GM12878 (cell line): ENCODE data around the gene LARGE1. TPM values are rescaled to one million over a fixed set of nuclear protein-coding genes. Genes with fewer than 3 reads are reported as not detected.

Experiments
- ATAC-seq: fragments of 200-7000 bp; cut with Tn5 transposase; 3 replicates; pipeline ENCODE4 v1.9.1; 2020; ENCODE audit warnings: mild to moderate bottlenecking, moderate library complexity
- BruUV-seq: library from RNA; stranded (reverse); fragments of 400-500 nt; replicated peaks from 2 replicates; lab custom pipeline; 2021; lab: Mats Ljungman, UMichigan
- CTCF ChIA-PET: fragments of 300-600 bp; sonication (Branson Sonifier 250); formaldehyde crosslinking; extraction: SDS; loops from one replicate; lab custom pipeline; 2021; ENCODE audit warnings: inconsistent platforms; lab: Yijun Ruan, JAX
- POLR2A ChIA-PET: fragments of 350-600 bp; formaldehyde crosslinking; extraction: SDS; loops from one replicate; lab custom pipeline; 2021; ENCODE audit warnings: inconsistent platforms; lab: Charles Lee
- RAD21 ChIA-PET: fragments of 300-600 bp; sonication (Branson Sonifier 250); formaldehyde crosslinking; loops from one replicate; lab custom pipeline; 2023; ENCODE audit warnings: antibody characterized with exemption; ENCODE audit not compliant: unreplicated experiment; lab: Charles Lee
- SMC1A ChIA-PET: fragments of 300-600 bp; sonication (Branson Sonifier 250); formaldehyde crosslinking; loops from one replicate; lab custom pipeline; 2023; ENCODE audit not compliant: unreplicated experiment, uncharacterized antibody; lab: Charles Lee
- DNase-seq: peaks from one replicate; pipeline ENCODE4 v3.0.0-alpha.2; 2011; ENCODE audit warnings: low read depth, low spot score
- FAIRE-seq: peaks from 3 replicates; lab custom pipeline; 2011; peaks lifted over from hg19 to GRCh38; lab: Jason Lieb, UNC
- H2AFZ ChIP-seq: 2 replicates; pipeline ENCODE4 v1.6.0; 2011; ENCODE audit warnings: low read depth, low read length, control low read depth; ENCODE audit not compliant: control insufficient read depth
- H3K27ac ChIP-seq: 2 replicates; pipeline ENCODE4 v1.5.1; 2011; ENCODE audit warnings: control low read depth; ENCODE audit not compliant: control insufficient read depth, insufficient read depth
- H3K27me3 ChIP-seq, 2 experiments: replicated peaks in 1 of 2; 2 replicates each; pipeline versions ENCODE4 v1.6.0 to v1.6.1; 2011; ENCODE audit warnings: low read length in 1 of 2; ENCODE audit not compliant: control insufficient read depth in 2 of 2, insufficient read depth in 2 of 2
- H3K36me3 ChIP-seq, 2 experiments: 2 replicates each; pipeline ENCODE4 v1.5.1; 2011; ENCODE audit warnings: low read length in 1 of 2; ENCODE audit not compliant: control insufficient read depth in 2 of 2, insufficient read depth in 2 of 2
- H3K4me1 ChIP-seq: 2 replicates; pipeline ENCODE4 v1.6.1; 2011; ENCODE audit warnings: mild to moderate bottlenecking, low read length, moderate library complexity, mixed read lengths; ENCODE audit not compliant: control insufficient read depth, insufficient read depth
- H3K4me2 ChIP-seq: 2 replicates; pipeline ENCODE4 v1.6.0; 2011; ENCODE audit warnings: control low read depth; ENCODE audit not compliant: control insufficient read depth, insufficient read depth
- H3K4me3 ChIP-seq: fragments of 200-600 bp; sonication (generic); 2 replicates; pipeline ENCODE4 v1.5.1; 2016
- H3K79me2 ChIP-seq: 2 replicates; pipeline ENCODE4 v1.6.0; 2011; ENCODE audit warnings: low read length; ENCODE audit not compliant: control insufficient read depth, insufficient read depth
- H3K9ac ChIP-seq: 2 replicates; pipeline ENCODE4 v1.8.0; 2011; ENCODE audit warnings: low read length, control low read depth, mixed read lengths; ENCODE audit not compliant: control insufficient read depth, insufficient read depth
- H3K9me3 ChIP-seq: replicated peaks from 3 replicates; pipeline ENCODE4 v1.5.1; 2011; ENCODE audit warnings: mild to moderate bottlenecking, low read length; ENCODE audit not compliant: control insufficient read depth, insufficient read depth
- H4K20me1 ChIP-seq: 2 replicates; pipeline ENCODE4 v1.6.0; 2011; ENCODE audit not compliant: control insufficient read depth, insufficient read depth
- CBX3 ChIP-seq: fragments of 200-600 bp; sonication (generic); IDR thresholded peaks from 2 replicates; pipeline ENCODE4 v1.6.1; 2016; ENCODE audit warnings: low read depth, borderline replicate concordance
- EED ChIP-seq: sonication (generic); IDR thresholded peaks from 2 replicates; pipeline ENCODE4 v1.6.1; 2016; ENCODE audit warnings: antibody characterized with exemption, low read depth
- EP300 ChIP-seq, 2 experiments: fragments of 150-350 bp in 1 of 2; IDR thresholded peaks; 2 replicates each; pipeline ENCODE4 v1.6.1; 2011 to 2012; ENCODE audit warnings: low read depth in 2 of 2, low read length in 2 of 2, borderline replicate concordance in 1 of 2, improper control_type of control experiment in 1 of 2, inconsistent platforms in 1 of 2; ENCODE audit not compliant: control insufficient read depth in 1 of 2
- EZH2 ChIP-seq: IDR thresholded peaks from 2 replicates; pipeline ENCODE4 v1.6.1; 2012; ENCODE audit warnings: low read depth, mild to moderate bottlenecking, control low read depth, inconsistent platforms, low read length, borderline replicate concordance; ENCODE audit not compliant: control insufficient read depth
- PML ChIP-seq: IDR thresholded peaks from 2 replicates; pipeline ENCODE4 v1.6.1; 2012; ENCODE audit warnings: low read length, inconsistent platforms
- POLR2AphosphoS5 ChIP-seq: IDR thresholded peaks from 2 replicates; pipeline ENCODE4 v1.6.1; 2011; ENCODE audit warnings: mild to moderate bottlenecking, low read length, inconsistent platforms
- RFX5 ChIP-seq: IDR thresholded peaks from 2 replicates; pipeline ENCODE4 v1.6.1; 2011; ENCODE audit warnings: low read depth, low read length, improper control_type of control experiment
- SMC3 ChIP-seq: IDR thresholded peaks from 2 replicates; pipeline ENCODE4 v1.6.1; 2011; ENCODE audit warnings: low read length, improper control_type of control experiment, borderline replicate concordance
- SREBF1 ChIP-seq: IDR thresholded peaks from 2 replicates; pipeline ENCODE4 v1.6.1; 2012; ENCODE audit warnings: mild to moderate bottlenecking, low read length
- STAT1 ChIP-seq: fragments of 450-650 bp; conservative IDR thresholded peaks from 2 replicates; pipeline ENCODE4 v1.6.1; 2014; ENCODE audit warnings: antibody characterized with exemption, mild to moderate bottlenecking
- TAF1 ChIP-seq: IDR thresholded peaks from 2 replicates; pipeline ENCODE4 v1.6.1; 2011; ENCODE audit warnings: mild to moderate bottlenecking, low read depth, low read length, borderline replicate concordance
- ZNF207 ChIP-seq: fragments of 450-650 bp; IDR thresholded peaks from 2 replicates; pipeline ENCODE4 v1.6.1; 2014; ENCODE audit warnings: antibody characterized with exemption, mild to moderate bottlenecking, borderline replicate concordance
- ZZZ3 ChIP-seq: IDR thresholded peaks from 2 replicates; pipeline ENCODE4 v1.6.1; 2011; ENCODE audit warnings: low read depth; ENCODE audit not compliant: control insufficient read depth, insufficient read length
- WGBS: methylation state at CpG from one replicate; pipeline ENCODE4 v1.1.6; 2016; ENCODE audit warnings: low lambda C conversion rate; ENCODE audit not compliant: insufficient replicate concordance, insufficient coverage; ENCODE audit errors: missing lambda C conversion rate; 5-methylcytosine and 5-hydroxymethylcytosine counted together
- in situ Hi-C: fragments of 300-500 bp; cut with MboI; formaldehyde crosslinking; loops from 9 replicates; pipeline ENCODE4 v1.14.3; 2018; ENCODE audit warnings: mixed read lengths
- intact Hi-C: fragments of 100-400 bp; cut with micrococcal nuclease; formaldehyde crosslinking; loops from one replicate; pipeline ENCODE4 v1.14.2; 2022; ENCODE audit not compliant: unreplicated experiment
- polyA plus RNA-seq, 11 experiments: library from polyadenylated mRNA; depleted of rRNA in 4 of 11; unstranded in 6 of 11; stranded (reverse) in 5 of 11; fragments of >200 nt; fragmentation: Nextera tagmentation in 4 of 11; fragmentation: Illumina TruSeq in 1 of 11; extraction: Ambion mirVana in 4 of 11; extraction: Trizol in 1 of 11; gene quantifications; 1 replicate in 1 of 11; 2 replicates in 10 of 11; pipeline versions ENCODE4 v1.2.1 to v1.2.3, GENCODE V29; 2011 to 2016; ENCODE audit warnings: inconsistent platforms in 2 of 11, missing spikeins in 2 of 11, low read depth in 1 of 11
- total RNA-seq, 4 experiments: library from RNA; depleted of rRNA in 3 of 4; stranded (reverse); fragments of >200 nt in 3 of 4; fragmentation: Illumina TruSeq in 1 of 4; extraction: Trizol in 1 of 4; gene quantifications; 2 replicates each; pipeline versions ENCODE4 v1.2.1 to v1.2.3, GENCODE V29; 2013 to 2021
- TF ChIP-seq, protein P1 (sequence below): IDR thresholded peaks from 2 replicates; pipeline ENCODE4 v1.6.1; 2012; ENCODE audit warnings: low read depth, low read length, improper control_type of control experiment
- TF ChIP-seq, protein P2 (sequence below): fragments of 450-650 bp; IDR thresholded peaks from 2 replicates; pipeline ENCODE4 v1.6.1; 2017; ENCODE audit warnings: antibody characterized with exemption, mild to moderate bottlenecking, moderate library complexity
- TF ChIP-seq, protein P3 (sequence below): fragments of 450-650 bp; IDR thresholded peaks from 2 replicates; pipeline ENCODE4 v1.6.1; 2018; ENCODE audit warnings: mild to moderate bottlenecking, low read depth, moderate library complexity; ENCODE audit not compliant: partially characterized antibody

LARGE1 gene
- total and polyA plus RNA-seq, 10 of the 15 experiments (the other 5 are each of a cell fraction or from before 2014, with no cell fraction given), result 3.2 to 41.4 (median 17.3) TPM

DNA sequence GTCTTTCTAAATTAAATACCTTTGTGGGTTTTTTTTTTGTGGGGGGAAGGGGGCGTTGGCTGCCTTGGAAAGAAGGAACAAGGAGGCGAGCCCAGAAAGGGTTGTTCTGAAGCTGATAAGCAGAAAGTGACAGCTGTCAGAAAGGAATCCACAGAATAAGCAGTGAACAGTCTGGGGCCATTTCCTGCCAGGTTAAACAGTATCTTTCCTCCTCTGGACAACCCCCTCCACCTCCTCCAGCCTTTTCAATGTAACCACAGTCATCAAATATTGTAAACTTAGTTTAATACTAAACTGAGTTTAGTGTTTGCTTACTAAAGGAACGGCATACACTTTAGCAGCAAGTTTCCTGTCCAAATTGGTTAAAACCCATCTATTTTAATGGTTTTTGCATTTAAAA lies 590.9 kb downstream of the LARGE1 start:
- Histone ChIP-seq H3K4me2 (no peak overlapping the region), H3K9ac (no peak overlapping the region), H3K79me2 (no peaks in the 10 kb centered on the region), H3K27ac (no peak overlapping the region), H3K27me3 (no peaks in the 10 kb centered on the region), H3K4me1 (peaks cover 22% of the 10 kb centered on the region), H2AFZ (no peak overlapping the region), H4K20me1 (no peaks in the 10 kb centered on the region), H3K36me3 (no peaks in the 10 kb centered on the region), H3K9me3 (no peaks in the 10 kb centered on the region; the same call in 2 of the 3 replicates), H3K4me3 (no peak overlapping the region)
- intact Hi-C loops (no loop called here), in situ Hi-C loops (no loop called here)
- ChIA-PET CTCF (interaction anchor here (0.6 to 0.9 kb wide), 2 partner anchors 28 to 237 kb away, joined by 3 to 5 read pairs; no protein-coding TSS in a partner anchor), POLR2A (no interaction called here), SMC1A (interaction anchor here (0.6 to 1.5 kb wide), 3 partner anchors 28 to 440 kb away, joined by 3 to 7 read pairs (median 3); no protein-coding TSS in a partner anchor), RAD21 (interaction anchor here (0.7 to 1.7 kb wide), 3 partner anchors 28 to 190 kb away, joined by 3 to 4 read pairs (median 4); no protein-coding TSS in a partner anchor)
- 98% methylated on average over 3 of the region's 3 CpGs for WGBS
- DNase-seq, result no peak
- no peak for FAIRE-seq
- no TSS peak for BruUV-seq
- ATAC-seq, result no peak
- no peak for TF ChIP-seq ZZZ3
- no peak for TF ChIP-seq POLR2AphosphoS5
- TF ChIP-seq SREBF1, result no peak
- TF ChIP-seq, protein P1, sequence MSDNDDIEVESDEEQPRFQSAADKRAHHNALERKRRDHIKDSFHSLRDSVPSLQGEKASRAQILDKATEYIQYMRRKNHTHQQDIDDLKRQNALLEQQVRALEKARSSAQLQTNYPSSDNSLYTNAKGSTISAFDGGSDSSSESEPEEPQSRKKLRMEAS, result no peak
- TF ChIP-seq, protein P2, sequence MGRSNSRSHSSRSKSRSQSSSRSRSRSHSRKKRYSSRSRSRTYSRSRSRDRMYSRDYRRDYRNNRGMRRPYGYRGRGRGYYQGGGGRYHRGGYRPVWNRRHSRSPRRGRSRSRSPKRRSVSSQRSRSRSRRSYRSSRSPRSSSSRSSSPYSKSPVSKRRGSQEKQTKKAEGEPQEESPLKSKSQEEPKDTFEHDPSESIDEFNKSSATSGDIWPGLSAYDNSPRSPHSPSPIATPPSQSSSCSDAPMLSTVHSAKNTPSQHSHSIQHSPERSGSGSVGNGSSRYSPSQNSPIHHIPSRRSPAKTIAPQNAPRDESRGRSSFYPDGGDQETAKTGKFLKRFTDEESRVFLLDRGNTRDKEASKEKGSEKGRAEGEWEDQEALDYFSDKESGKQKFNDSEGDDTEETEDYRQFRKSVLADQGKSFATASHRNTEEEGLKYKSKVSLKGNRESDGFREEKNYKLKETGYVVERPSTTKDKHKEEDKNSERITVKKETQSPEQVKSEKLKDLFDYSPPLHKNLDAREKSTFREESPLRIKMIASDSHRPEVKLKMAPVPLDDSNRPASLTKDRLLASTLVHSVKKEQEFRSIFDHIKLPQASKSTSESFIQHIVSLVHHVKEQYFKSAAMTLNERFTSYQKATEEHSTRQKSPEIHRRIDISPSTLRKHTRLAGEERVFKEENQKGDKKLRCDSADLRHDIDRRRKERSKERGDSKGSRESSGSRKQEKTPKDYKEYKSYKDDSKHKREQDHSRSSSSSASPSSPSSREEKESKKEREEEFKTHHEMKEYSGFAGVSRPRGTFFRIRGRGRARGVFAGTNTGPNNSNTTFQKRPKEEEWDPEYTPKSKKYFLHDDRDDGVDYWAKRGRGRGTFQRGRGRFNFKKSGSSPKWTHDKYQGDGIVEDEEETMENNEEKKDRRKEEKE, result no peak
- TF ChIP-seq SMC3, result no peak
- no peak for TF ChIP-seq STAT1
- TF ChIP-seq EED, result no peak
- no peak for TF ChIP-seq EP300 (IDR thresholded peaks at IDR 0.05; ENCODE audit: borderline replicate concordance in 1 of 2, control insufficient read depth in 1 of 2, low read depth in 2 of 2, low read length in 2 of 2)
- TF ChIP-seq RFX5, result no peak
- TF ChIP-seq CBX3, result no peak
- no peak for TF ChIP-seq TAF1
- no peak for TF ChIP-seq EZH2
- TF ChIP-seq, protein P3, sequence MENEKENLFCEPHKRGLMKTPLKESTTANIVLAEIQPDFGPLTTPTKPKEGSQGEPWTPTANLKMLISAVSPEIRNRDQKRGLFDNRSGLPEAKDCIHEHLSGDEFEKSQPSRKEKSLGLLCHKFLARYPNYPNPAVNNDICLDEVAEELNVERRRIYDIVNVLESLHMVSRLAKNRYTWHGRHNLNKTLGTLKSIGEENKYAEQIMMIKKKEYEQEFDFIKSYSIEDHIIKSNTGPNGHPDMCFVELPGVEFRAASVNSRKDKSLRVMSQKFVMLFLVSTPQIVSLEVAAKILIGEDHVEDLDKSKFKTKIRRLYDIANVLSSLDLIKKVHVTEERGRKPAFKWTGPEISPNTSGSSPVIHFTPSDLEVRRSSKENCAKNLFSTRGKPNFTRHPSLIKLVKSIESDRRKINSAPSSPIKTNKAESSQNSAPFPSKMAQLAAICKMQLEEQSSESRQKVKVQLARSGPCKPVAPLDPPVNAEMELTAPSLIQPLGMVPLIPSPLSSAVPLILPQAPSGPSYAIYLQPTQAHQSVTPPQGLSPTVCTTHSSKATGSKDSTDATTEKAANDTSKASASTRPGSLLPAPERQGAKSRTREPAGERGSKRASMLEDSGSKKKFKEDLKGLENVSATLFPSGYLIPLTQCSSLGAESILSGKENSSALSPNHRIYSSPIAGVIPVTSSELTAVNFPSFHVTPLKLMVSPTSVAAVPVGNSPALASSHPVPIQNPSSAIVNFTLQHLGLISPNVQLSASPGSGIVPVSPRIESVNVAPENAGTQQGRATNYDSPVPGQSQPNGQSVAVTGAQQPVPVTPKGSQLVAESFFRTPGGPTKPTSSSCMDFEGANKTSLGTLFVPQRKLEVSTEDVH, result no peak
- no peak for TF ChIP-seq ZNF207
- TF ChIP-seq PML, result no peak
